GM12878 (cell line): ENCODE data around the gene RABL2B.

Experiments
- CBFB ChIP-seq: IDR thresholded peaks from 2 replicates; pipeline ENCODE4 v1.6.1; 2016; ENCODE audit warnings: antibody characterized with exemption, low read depth
- CTCF ChIP-seq, 3 experiments: IDR thresholded peaks in 2 of 3; conservative IDR thresholded peaks in 1 of 3; 2 replicates each; pipeline ENCODE4 v1.5.1; 2011; ENCODE audit warnings: low read depth in 3 of 3, low read length in 3 of 3, mild to moderate bottlenecking in 3 of 3, control low read depth in 2 of 3, moderate library complexity in 2 of 3, inconsistent platforms in 1 of 3, mixed read lengths in 1 of 3; ENCODE audit not compliant: control insufficient read depth in 2 of 3, insufficient read depth in 1 of 3; ENCODE audit errors: extremely low read depth in 1 of 3
- EZH2 ChIP-seq: IDR thresholded peaks from 2 replicates; pipeline ENCODE4 v1.6.1; 2012; ENCODE audit warnings: low read depth, mild to moderate bottlenecking, control low read depth, inconsistent platforms, low read length, borderline replicate concordance; ENCODE audit not compliant: control insufficient read depth
- HCFC1 ChIP-seq: fragments of 150-350 bp; IDR thresholded peaks from 2 replicates; pipeline ENCODE4 v1.6.1; 2014; ENCODE audit warnings: low read length
- REST ChIP-seq: IDR thresholded peaks from 2 replicates; pipeline ENCODE4 v1.6.1; 2012; ENCODE audit warnings: mild to moderate bottlenecking, low read depth, low read length
- ZBTB33 ChIP-seq: fragments of 450-650 bp; IDR thresholded peaks from 2 replicates; pipeline ENCODE4 v1.6.1; 2017; ENCODE audit warnings: mild to moderate bottlenecking
- ZNF274 ChIP-seq: IDR thresholded peaks from one replicate; pipeline ENCODE4 v1.8.0; 2011; ENCODE audit not compliant: insufficient read length, insufficient read depth

GRCh38 chr22:50722716-50723428, 60.6 kb downstream of the RABL2B start:
- TF ChIP-seq CBFB (no peak), EZH2 (no peak), CTCF (IDR thresholded peaks at IDR 0.05 in 2 of 3, conservative IDR thresholded peaks at IDR 0.05 in 1 of 3; ENCODE audit: control insufficient read depth in 2 of 3, extremely low read depth in 1 of 3, insufficient read depth in 1 of 3, low read depth in 3 of 3, low read length in 3 of 3) (no peak), ZNF274 (no peak), HCFC1 (no peak), ZBTB33 (no peak), REST (no peak)
